ENCODE data around the gene KSR1.

- no peak for TF ChIP-seq CTCF (IDR thresholded peaks at IDR 0.05)
- no peak for TF ChIP-seq POLR2A (IDR thresholded peaks at IDR 0.05)
Measured at GRCh38 chr17:27531469-27531961, 75.3 kb downstream of the KSR1 start.

Data from testis (tissue), 2 donors.